ENCODE results near the gene NXNL2.

The NXNL2 gene

DNA sequence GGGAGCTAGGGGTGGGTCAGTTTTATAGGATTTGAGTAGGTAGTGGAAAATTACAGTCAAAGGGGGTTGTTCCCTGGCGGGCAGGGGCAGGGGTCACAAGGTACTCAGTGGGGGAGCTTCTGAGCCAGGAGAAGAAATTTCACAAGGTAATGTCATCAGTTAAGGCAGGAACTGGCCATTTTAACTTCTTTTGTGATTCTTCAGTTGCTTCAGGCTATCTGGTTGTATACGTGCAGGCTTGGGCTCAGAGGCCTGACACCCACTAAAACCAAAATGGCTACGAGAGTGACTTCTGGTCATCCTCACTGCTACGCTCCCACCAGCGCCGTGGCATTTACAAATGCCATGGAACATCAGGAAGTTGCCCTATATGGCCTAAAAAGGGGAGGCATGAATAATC is 20.7 kb upstream of the NXNL2 start:
- ATAC-seq, result no peak
- TF ChIP-seq SNAI2 (CRISPR knock-in tag; IDR thresholded peaks at IDR 0.05), result no peak
- no peak for TF ChIP-seq ZFP3 (CRISPR knock-in tag; IDR thresholded peaks at IDR 0.05)
- TF ChIP-seq, protein P1, sequence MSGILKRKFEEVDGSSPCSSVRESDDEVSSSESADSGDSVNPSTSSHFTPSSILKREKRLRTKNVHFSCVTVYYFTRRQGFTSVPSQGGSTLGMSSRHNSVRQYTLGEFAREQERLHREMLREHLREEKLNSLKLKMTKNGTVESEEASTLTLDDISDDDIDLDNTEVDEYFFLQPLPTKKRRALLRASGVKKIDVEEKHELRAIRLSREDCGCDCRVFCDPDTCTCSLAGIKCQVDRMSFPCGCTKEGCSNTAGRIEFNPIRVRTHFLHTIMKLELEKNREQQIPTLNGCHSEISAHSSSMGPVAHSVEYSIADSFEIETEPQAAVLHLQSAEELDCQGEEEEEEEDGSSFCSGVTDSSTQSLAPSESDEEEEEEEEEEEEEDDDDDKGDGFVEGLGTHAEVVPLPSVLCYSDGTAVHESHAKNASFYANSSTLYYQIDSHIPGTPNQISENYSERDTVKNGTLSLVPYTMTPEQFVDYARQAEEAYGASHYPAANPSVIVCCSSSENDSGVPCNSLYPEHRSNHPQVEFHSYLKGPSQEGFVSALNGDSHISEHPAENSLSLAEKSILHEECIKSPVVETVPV (CRISPR knock-in tag; IDR thresholded peaks at IDR 0.05), result no peak
- TF ChIP-seq, protein P2, sequence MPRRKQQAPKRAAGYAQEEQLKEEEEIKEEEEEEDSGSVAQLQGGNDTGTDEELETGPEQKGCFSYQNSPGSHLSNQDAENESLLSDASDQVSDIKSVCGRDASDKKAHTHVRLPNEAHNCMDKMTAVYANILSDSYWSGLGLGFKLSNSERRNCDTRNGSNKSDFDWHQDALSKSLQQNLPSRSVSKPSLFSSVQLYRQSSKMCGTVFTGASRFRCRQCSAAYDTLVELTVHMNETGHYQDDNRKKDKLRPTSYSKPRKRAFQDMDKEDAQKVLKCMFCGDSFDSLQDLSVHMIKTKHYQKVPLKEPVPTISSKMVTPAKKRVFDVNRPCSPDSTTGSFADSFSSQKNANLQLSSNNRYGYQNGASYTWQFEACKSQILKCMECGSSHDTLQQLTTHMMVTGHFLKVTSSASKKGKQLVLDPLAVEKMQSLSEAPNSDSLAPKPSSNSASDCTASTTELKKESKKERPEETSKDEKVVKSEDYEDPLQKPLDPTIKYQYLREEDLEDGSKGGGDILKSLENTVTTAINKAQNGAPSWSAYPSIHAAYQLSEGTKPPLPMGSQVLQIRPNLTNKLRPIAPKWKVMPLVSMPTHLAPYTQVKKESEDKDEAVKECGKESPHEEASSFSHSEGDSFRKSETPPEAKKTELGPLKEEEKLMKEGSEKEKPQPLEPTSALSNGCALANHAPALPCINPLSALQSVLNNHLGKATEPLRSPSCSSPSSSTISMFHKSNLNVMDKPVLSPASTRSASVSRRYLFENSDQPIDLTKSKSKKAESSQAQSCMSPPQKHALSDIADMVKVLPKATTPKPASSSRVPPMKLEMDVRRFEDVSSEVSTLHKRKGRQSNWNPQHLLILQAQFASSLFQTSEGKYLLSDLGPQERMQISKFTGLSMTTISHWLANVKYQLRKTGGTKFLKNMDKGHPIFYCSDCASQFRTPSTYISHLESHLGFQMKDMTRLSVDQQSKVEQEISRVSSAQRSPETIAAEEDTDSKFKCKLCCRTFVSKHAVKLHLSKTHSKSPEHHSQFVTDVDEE (CRISPR knock-in tag; IDR thresholded peaks at IDR 0.05), result no peak
- no peak for TF ChIP-seq ZNF70 (CRISPR knock-in tag; IDR thresholded peaks at IDR 0.05)
- TF ChIP-seq GLIS3 (CRISPR knock-in tag; IDR thresholded peaks at IDR 0.05), result no peak
- TF ChIP-seq, protein P3, sequence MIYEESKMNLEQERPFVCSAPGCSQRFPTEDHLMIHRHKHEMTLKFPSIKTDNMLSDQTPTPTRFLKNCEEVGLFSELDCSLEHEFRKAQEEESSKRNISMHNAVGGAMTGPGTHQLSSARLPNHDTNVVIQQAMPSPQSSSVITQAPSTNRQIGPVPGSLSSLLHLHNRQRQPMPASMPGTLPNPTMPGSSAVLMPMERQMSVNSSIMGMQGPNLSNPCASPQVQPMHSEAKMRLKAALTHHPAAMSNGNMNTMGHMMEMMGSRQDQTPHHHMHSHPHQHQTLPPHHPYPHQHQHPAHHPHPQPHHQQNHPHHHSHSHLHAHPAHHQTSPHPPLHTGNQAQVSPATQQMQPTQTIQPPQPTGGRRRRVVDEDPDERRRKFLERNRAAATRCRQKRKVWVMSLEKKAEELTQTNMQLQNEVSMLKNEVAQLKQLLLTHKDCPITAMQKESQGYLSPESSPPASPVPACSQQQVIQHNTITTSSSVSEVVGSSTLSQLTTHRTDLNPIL (CRISPR knock-in tag; IDR thresholded peaks at IDR 0.05; ENCODE audit: low read depth), result no peak
- TF ChIP-seq, protein P4, sequence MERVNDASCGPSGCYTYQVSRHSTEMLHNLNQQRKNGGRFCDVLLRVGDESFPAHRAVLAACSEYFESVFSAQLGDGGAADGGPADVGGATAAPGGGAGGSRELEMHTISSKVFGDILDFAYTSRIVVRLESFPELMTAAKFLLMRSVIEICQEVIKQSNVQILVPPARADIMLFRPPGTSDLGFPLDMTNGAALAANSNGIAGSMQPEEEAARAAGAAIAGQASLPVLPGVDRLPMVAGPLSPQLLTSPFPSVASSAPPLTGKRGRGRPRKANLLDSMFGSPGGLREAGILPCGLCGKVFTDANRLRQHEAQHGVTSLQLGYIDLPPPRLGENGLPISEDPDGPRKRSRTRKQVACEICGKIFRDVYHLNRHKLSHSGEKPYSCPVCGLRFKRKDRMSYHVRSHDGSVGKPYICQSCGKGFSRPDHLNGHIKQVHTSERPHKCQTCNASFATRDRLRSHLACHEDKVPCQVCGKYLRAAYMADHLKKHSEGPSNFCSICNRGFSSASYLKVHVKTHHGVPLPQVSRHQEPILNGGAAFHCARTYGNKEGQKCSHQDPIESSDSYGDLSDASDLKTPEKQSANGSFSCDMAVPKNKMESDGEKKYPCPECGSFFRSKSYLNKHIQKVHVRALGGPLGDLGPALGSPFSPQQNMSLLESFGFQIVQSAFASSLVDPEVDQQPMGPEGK (CRISPR knock-in tag; IDR thresholded peaks at IDR 0.05; ENCODE audit: borderline replicate concordance), result no peak
- no peak for TF ChIP-seq TCF4 (CRISPR knock-in tag; IDR thresholded peaks at IDR 0.05; ENCODE audit: borderline replicate concordance)
- TF ChIP-seq RARB (CRISPR knock-in tag; IDR thresholded peaks at IDR 0.05), result no peak
- TF ChIP-seq ZNF8 (CRISPR knock-in tag; IDR thresholded peaks at IDR 0.05), result no peak
- TF ChIP-seq CSDC2 (CRISPR knock-in tag; IDR thresholded peaks at IDR 0.05), result no peak
- no peak for TF ChIP-seq TOX (CRISPR knock-in tag; IDR thresholded peaks at IDR 0.05; ENCODE audit: borderline replicate concordance)
- TF ChIP-seq, protein P5, sequence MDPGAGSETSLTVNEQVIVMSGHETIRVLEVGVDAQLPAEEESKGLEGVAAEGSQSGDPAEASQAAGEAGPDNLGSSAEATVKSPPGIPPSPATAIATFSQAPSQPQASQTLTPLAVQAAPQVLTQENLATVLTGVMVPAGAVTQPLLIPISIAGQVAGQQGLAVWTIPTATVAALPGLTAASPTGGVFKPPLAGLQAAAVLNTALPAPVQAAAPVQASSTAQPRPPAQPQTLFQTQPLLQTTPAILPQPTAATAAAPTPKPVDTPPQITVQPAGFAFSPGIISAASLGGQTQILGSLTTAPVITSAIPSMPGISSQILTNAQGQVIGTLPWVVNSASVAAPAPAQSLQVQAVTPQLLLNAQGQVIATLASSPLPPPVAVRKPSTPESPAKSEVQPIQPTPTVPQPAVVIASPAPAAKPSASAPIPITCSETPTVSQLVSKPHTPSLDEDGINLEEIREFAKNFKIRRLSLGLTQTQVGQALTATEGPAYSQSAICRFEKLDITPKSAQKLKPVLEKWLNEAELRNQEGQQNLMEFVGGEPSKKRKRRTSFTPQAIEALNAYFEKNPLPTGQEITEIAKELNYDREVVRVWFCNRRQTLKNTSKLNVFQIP (CRISPR knock-in tag; IDR thresholded peaks at IDR 0.05; ENCODE audit: borderline replicate concordance, low read depth), result no peak
- TF ChIP-seq ZFP30 (CRISPR knock-in tag; IDR thresholded peaks at IDR 0.05), result no peak
- no peak for TF ChIP-seq ESRRG (CRISPR knock-in tag; IDR thresholded peaks at IDR 0.05)
- no peak for TF ChIP-seq OSR1 (CRISPR knock-in tag; IDR thresholded peaks at IDR 0.05)
- TF ChIP-seq BACH2 (CRISPR knock-in tag; IDR thresholded peaks at IDR 0.05; ENCODE audit: borderline replicate concordance), result no peak
- no peak for TF ChIP-seq PPARA (CRISPR knock-in tag; IDR thresholded peaks at IDR 0.05; ENCODE audit: borderline replicate concordance)

DNA sequence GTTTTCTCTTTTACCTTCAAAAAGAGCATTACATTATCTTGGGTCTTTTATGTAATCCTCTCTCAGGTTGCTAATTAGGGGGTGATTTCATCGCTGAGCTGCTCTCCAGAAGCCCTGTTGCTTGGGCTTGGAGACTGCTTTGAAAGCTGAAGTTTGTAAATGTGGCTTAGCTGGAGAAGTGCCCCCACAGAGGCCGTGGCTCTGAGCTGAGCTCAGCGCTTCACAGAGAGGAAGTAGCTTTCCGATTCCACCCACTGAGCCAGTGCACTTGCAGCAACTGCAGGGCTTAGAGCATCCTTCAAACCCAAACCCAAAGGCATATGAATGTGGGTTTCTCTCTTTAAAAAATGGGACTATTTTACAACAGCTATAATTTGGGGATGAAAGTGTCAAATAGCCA is 13.7 kb upstream of the NXNL2 start:
- no peak for TF ChIP-seq ZC3H10 (CRISPR knock-in tag; IDR thresholded peaks at IDR 0.05)
- TF ChIP-seq GLIS3 (CRISPR knock-in tag; IDR thresholded peaks at IDR 0.05), result no peak
- no peak for TF ChIP-seq TCF4 (CRISPR knock-in tag; IDR thresholded peaks at IDR 0.05; ENCODE audit: borderline replicate concordance)
- no peak for TF ChIP-seq ISL1 (CRISPR knock-in tag; IDR thresholded peaks at IDR 0.05)
- TF ChIP-seq OSR1 (CRISPR knock-in tag; IDR thresholded peaks at IDR 0.05), result no peak
- TF ChIP-seq ZFP30 (CRISPR knock-in tag; IDR thresholded peaks at IDR 0.05), result no peak
- no peak for TF ChIP-seq ESRRG (CRISPR knock-in tag; IDR thresholded peaks at IDR 0.05)
- TF ChIP-seq, protein P5 (CRISPR knock-in tag; IDR thresholded peaks at IDR 0.05; ENCODE audit: borderline replicate concordance, low read depth), result no peak
- TF ChIP-seq PPARA (CRISPR knock-in tag; IDR thresholded peaks at IDR 0.05; ENCODE audit: borderline replicate concordance), result no peak
- TF ChIP-seq, protein P3 (CRISPR knock-in tag; IDR thresholded peaks at IDR 0.05; ENCODE audit: low read depth), result no peak
- TF ChIP-seq, protein P4 (CRISPR knock-in tag; IDR thresholded peaks at IDR 0.05; ENCODE audit: borderline replicate concordance), result no peak
- no peak for TF ChIP-seq ZNF70 (CRISPR knock-in tag; IDR thresholded peaks at IDR 0.05)
- TF ChIP-seq, protein P2 (CRISPR knock-in tag; IDR thresholded peaks at IDR 0.05), result no peak
- TF ChIP-seq ZFP3 (CRISPR knock-in tag; IDR thresholded peaks at IDR 0.05), result no peak
- no peak for TF ChIP-seq SNAI2 (CRISPR knock-in tag; IDR thresholded peaks at IDR 0.05)
- no peak for TF ChIP-seq ZNF8 (CRISPR knock-in tag; IDR thresholded peaks at IDR 0.05)
- no peak for TF ChIP-seq RARB (CRISPR knock-in tag; IDR thresholded peaks at IDR 0.05)
- ATAC-seq, result no peak
